ENCODE data around the gene SEMA5A.

The SEMA5A gene

DNA sequence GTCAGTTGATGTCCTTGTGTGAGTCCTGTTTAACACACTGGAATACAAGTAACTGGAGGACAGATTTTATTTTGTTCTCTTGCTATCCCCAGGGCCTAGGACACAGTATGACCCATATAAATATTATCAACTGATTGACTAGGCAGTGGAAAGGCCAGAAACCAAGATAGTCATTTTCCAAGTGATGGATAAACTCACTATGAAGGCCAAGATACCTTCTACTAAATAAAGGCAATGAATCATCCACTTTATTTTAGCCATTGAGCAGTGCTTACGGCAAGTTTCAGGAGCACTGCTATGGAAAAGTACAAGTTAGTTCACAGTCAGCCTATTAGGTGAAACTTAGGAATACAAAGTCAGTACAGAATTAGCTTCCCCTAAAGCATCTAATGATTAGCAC is 153.2 kb downstream of the SEMA5A start:
- TF ChIP-seq, protein P1, sequence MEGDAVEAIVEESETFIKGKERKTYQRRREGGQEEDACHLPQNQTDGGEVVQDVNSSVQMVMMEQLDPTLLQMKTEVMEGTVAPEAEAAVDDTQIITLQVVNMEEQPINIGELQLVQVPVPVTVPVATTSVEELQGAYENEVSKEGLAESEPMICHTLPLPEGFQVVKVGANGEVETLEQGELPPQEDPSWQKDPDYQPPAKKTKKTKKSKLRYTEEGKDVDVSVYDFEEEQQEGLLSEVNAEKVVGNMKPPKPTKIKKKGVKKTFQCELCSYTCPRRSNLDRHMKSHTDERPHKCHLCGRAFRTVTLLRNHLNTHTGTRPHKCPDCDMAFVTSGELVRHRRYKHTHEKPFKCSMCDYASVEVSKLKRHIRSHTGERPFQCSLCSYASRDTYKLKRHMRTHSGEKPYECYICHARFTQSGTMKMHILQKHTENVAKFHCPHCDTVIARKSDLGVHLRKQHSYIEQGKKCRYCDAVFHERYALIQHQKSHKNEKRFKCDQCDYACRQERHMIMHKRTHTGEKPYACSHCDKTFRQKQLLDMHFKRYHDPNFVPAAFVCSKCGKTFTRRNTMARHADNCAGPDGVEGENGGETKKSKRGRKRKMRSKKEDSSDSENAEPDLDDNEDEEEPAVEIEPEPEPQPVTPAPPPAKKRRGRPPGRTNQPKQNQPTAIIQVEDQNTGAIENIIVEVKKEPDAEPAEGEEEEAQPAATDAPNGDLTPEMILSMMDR (IDR thresholded peaks at IDR 0.05; ENCODE audit: control insufficient read depth, extremely low read depth, insufficient read depth), result no peak
- H3K4me3 ChIP-seq (ENCODE audit: low read depth, low read length), result no peak overlapping the region
- DNase-seq (ENCODE audit: low read depth), result no peak

- DNase-seq (ENCODE audit: low read depth), result no peak
- TF ChIP-seq, protein P1 (IDR thresholded peaks at IDR 0.05; ENCODE audit: control insufficient read depth, extremely low read depth, insufficient read depth), result no peak
- H3K4me3 ChIP-seq (ENCODE audit: low read depth, low read length), result no peak overlapping the region
Measured at GRCh38 chr5:9391080-9391479, 154.8 kb downstream of the SEMA5A start.

DNA sequence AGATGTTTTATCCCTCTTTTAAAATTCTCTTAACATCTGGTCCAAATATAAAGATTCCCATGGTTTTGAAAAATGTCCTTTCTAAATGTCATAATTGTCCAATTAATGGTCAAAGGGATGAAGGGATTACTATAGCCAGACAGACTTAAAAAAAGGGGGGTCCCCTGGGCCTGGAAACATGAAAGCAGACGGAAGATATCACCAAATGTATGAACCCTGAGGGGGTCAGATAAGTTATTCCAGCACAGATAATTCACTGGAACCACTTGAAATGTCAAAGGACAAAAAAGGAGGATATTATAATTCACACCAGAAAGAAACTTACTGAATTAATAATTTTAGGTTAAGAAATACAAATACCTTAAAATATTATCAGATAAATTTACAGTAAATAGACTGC is 155.8 kb downstream of the SEMA5A start:
- no peak overlapping the region for H3K4me3 ChIP-seq (ENCODE audit: low read depth, low read length)
- TF ChIP-seq, protein P1 (IDR thresholded peaks at IDR 0.05; ENCODE audit: control insufficient read depth, extremely low read depth, insufficient read depth), result no peak
- DNase-seq (ENCODE audit: low read depth), result no peak

DNA sequence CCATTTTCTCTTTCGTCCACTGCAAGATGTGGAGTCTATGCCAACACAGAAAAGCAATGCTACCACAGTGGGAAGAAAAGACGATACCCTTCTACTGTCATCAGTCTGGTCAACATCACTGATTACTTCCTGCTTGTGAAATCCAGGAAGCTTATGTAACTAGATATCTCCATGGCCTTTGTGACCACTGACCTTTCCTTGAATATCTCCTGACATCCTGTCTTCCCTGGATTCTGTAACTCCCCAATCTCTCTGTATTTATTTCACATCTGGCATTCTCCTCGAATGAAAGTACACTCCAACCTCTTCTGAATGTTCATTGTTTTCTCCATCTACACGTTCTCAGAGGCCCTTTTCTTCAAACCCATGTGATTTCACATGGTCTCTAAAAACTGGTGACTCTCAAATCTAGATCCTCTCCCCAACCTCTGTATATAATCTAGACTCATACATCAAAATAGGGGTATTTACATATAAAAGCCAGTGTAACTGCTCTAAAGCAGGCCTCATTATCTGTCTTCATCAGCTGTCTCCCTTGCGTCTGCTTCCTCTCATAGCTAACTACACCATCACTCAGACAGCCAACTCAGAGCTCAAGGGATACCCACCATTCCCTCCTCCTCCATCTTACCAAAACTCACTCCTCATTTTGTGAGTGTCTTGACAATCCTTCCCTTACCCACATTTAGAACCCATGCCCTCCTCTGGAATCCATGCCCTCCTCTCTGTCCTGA is 156.8 kb downstream of the SEMA5A start:
- no peak overlapping the region for H3K4me3 ChIP-seq (ENCODE audit: low read depth, low read length)
- DNase-seq (ENCODE audit: low read depth), result no peak
- TF ChIP-seq, protein P1 (IDR thresholded peaks at IDR 0.05; ENCODE audit: control insufficient read depth, extremely low read depth, insufficient read depth), result no peak

DNA sequence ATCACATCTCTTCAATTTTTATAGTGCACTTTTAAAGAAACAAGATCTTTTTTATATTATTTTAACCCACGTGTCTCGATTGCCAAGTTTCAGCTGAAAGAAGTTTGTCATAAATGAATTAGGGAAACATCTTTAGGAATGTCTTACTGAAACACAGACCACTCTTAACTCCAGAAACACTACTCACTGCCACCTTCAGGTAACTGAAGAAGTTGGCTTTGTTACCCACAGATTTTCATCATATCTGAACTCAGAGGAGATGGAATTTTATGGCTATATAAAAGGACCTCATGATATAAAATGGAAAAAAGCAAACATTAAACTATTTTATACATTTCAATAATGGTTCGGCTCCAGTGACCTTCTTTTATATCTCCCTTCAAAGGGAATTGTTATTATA is 158.0 kb downstream of the SEMA5A start:
- no peak overlapping the region for H3K4me3 ChIP-seq (ENCODE audit: low read depth, low read length)
- DNase-seq (ENCODE audit: low read depth), result no peak
- TF ChIP-seq, protein P1 (IDR thresholded peaks at IDR 0.05; ENCODE audit: control insufficient read depth, extremely low read depth, insufficient read depth), result peak; percentile 30

DNA sequence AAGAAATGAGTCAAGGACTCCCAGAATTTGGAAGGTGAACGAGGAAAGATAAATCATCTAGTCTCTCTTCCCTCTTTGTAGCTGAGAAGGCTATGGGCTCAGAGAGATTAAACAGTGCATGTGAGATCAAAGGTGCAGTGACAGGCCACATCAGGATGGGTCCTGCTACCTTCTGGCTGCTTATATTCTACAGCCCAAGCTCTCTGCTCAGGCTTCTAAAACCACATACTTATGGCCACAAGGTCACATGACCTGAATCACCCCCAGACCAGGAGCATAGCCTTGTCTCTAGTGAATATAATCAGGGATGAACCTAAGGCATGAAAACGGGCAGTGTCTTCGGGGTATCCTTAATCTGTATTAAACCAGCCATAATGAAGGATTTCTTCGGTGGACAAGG is 158.9 kb downstream of the SEMA5A start:
- DNase-seq (ENCODE audit: low read depth), result no peak
- TF ChIP-seq, protein P1 (IDR thresholded peaks at IDR 0.05; ENCODE audit: control insufficient read depth, extremely low read depth, insufficient read depth), result no peak
- H3K4me3 ChIP-seq (ENCODE audit: low read depth, low read length), result no peak overlapping the region

DNA sequence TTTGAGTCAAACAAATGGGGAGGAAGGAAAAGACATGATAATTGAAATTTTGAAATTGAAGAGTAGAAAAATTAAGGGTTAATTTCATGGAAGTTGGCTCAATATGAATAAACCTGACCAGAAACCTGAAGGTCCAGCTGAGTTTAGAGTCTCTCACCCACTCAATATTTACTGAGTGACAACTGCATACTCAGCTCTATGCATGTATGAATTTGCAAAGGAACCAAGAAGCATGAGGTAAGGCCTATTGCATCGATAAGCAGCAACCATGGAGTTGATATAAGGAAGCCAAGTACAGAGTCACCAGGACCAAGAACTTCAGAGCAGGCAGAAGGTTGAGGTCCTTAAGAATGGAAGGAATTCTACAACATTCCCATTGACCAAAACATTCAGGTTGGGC is 163.4 kb downstream of the SEMA5A start:
- TF ChIP-seq, protein P1 (IDR thresholded peaks at IDR 0.05; ENCODE audit: control insufficient read depth, extremely low read depth, insufficient read depth), result no peak
- DNase-seq (ENCODE audit: low read depth), result no peak
- H3K4me3 ChIP-seq (ENCODE audit: low read depth, low read length), result no peak overlapping the region

All from LNCaP clone FGC (cell line).